Measurements from ENCODE around the gene FBXO7.
A peak's percentile ranks its signal among the peaks of the same experiment; 100 is the strongest.
"Not testable (repeated sequence)": the region's sequence is repeated elsewhere in the genome, so short reads cannot be mapped to it uniquely, and the experiment has no call there.

The FBXO7 gene

GRCh38 chr22:32474635-32475467 is at the start of gene FBXO7:
TSS of gene FBXO7 (plus strand) at chr22:32474811. CDS start at chr22:32475003, 192 bp downstream.
- peak; percentile 89 for DNase-seq

DNA sequence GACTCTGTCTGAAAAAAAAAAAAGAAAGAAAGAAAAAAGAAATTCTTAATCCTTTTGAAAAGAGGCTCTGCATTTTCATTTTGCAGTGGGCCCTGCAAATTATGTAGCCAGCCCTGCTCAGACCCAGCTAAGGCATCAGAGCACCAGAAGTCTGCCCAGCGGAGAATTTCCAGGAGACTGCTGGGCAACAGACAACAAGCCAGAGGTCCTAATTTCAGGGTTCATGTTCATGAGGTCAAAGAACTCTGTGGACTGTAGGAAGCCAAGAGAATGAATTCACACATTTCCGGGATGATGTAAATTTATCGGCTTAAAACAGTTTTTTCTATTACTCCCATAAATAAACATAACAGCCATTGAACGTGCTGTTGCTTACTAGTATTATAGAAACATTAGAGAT is 47.7 kb upstream of the FBXO7 start:
- DNase-seq, result no peak

GRCh38 chr22:32430352-32430751 is 44.3 kb upstream of the FBXO7 start:
- no peak for DNase-seq

GRCh38 chr22:32444068-32444467 is 30.5 kb upstream of the FBXO7 start:
- no peak for DNase-seq

GRCh38 chr22:32446321-32446720 is 28.3 kb upstream of the FBXO7 start:
- no peak for DNase-seq

DNA sequence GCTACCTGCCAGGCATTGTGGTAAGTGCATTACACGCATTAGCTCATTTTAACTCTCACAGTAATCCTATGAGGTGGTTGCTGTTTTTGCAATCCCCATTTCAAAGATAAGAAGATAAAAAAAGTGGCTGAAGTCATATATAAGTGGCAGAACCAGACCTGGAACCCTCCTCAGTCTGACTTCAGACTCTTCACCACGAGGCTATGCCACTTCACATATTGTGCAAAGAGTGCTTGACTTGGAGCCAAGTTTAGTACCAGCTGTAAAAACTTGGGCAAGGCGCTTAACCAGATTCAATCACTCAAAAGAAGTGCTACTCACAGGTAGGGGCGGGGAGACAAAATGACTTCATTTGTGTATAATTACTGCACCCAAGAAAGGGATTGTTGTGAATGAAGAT is 25.6 kb upstream of the FBXO7 start:
- no peak for DNase-seq

DNA sequence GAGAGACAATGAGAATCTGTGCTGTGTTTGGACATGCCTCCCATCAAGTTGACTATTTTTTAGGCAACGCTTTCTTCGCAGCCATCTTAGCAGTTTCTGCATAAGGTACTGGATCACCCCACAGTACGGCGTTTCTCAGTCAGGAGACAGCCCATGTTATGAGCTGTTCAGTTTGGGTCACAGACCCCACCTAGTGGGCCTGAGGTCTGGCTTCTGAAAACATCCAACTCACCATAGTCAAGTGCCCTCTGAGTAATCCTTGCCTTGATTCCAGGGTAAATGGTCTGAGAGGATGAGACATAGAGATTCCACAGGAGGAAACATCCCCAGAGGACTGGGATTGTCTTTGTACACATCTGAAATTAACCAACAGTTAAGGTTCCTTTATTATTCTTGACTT is 17.6 kb upstream of the FBXO7 start:
- no peak for DNase-seq

GRCh38 chr22:32462452-32462851 is 12.2 kb upstream of the FBXO7 start:
- DNase-seq, result no peak

DNA sequence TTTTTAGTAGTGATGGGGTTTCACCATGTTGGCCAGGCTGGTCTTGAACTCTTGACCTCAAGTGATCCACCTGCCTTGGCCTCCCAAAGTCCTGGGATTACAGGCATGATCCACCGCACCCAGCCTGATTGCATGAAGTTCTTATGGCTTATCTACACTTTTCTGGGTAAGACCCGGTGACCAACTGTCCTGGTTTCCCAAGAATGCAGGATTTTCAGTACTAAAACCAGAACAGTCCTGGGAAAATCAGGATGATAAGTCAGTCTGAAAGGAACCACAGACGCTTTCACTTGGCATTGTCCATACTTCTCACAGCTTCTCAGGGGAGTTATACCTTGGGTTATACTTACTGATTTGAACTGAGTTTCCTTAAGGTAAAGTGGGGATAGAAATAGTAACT is 8.9 kb upstream of the FBXO7 start:
- no peak for DNase-seq

GRCh38 chr22:32466496-32466895 is 8.1 kb upstream of the FBXO7 start:
- DNase-seq, result no peak

DNA sequence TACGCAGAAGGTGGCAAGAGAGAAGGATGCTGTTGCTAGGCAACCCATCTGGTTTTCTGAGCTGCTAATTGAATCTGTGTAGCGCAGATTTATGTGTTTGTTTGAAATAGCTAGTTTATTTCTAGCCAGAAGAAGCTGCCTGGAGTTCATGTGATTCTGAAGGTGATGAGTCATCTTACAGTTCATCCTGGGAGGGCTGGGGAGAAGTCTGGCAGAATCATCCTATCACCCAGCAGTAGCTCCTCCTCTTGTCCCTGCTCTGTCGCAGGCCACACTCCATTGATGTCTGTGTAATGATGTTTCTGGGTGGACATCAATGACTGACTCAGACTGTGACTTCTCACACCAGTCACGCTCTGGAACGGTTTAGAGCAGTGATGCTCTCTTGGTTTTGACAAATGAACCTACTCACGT is 4.8 kb upstream of the FBXO7 start:
- DNase-seq, result peak; percentile 8

DNA sequence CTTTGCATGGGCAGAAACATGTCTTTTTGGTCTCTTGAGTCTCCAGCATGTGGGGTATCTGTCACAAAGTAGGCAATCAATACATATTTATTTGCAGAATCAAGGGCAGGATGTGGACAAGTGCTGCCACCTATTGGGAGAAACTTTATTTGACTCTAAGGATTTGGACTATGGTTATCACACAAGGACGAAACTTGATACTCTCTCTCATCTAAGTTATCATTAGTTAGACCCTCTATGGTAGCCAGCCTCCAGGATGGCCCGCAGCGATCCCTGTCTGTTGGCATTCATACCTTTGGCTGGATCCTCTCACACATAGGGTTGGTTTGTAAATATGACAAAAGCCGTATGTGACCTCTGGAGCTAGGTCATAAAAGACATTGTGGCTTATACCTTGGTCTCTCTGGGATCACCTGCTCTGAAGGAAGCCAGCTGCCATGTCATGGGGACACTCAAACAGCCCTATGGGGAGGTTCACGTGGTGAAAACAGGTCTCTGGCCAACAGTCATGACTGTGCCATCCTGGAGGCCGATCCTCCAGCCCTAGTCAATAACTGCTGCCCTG is 1.1 kb upstream of the FBXO7 start:
- DNase-seq, result peak; percentile 70

GRCh38 chr22:32475468-32476010 is 928 bp downstream of the FBXO7 start:
- peak; percentile 57 for DNase-seq

DNA sequence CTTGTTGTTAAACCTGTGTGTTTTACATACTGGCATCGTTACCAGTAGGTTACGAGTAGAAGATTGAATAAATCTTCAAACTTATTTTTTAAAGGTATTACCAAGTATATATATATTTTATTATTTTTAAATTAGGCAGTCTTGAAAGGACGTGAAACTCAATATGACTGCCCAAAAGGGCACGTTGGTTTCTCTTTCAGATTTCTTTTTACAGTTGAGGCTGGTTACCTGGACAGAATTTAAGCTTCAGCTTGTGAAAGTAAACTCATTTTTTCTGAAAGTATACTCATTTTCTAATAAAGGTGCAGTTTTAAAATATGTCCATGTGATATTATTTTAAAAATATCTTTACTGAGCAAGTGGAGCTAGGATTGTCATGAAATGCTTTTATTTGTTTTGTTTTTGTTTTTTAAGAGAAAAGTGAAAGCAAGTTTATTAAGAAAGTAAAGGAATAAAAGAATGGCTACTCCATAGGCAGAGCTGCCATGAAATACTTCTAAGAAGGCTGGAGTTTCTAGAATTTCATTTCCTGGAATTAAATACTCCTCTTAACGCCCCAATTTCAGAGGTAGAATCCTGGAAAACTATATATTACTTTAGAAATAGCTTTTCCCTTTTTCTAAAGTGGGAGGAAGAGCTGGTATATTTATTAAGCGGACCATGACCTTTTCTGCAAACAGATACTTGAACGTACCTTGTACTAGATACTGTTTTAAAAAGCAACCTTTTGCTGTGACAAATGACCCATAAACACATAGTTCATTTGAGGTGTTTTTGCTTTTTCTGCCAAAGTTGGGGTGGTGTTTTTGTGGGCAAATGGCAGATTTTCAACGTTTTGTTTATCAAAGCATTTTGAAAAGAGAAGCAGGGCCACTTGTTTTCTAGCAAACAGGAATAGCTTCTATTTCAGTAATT is 1.9 kb downstream of the FBXO7 start:
- DNase-seq, result no peak

- no peak for DNase-seq
Measured at GRCh38 chr22:32477596-32477995, 3.0 kb downstream of the FBXO7 start.

DNA sequence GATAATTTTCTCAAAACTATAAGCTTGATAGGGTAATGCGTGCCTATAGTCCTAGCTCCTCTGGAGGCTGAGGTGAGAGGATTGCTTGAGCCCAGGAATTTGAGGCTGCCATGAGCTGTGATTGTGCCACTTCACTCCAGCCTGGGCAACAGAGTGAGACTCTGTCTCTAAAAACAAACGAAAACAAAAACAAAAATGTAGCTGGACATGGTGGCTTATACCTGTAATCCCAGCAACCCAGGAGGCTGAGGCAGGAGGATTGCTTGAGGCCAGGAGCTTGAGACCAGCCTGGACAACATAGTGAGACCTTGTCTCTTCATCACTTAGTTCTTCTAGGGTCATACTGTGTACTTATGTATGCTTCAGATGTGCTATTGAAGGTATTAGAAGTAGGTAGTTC is 3.9 kb downstream of the FBXO7 start:
- not testable (repeated sequence) for DNase-seq

DNA sequence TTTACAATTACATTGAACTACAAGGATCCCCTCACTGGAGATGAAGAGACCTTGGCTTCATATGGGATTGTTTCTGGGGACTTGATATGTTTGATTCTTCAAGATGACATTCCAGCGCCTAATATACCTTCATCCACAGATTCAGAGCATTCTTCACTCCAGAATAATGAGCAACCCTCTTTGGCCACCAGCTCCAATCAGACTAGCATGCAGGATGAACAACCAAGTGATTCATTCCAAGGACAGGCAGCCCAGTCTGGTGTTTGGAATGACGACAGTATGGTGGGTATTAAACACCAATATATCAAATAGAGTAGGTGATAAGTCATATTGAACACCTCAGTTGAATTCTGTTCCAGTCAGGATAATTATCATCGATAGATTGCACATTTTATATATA is 4.4 kb downstream of the FBXO7 start:
- no peak for DNase-seq

GRCh38 chr22:32480238-32480637 is 5.6 kb downstream of the FBXO7 start:
- no peak for DNase-seq

- DNase-seq, result no peak
Measured at GRCh38 chr22:32482708-32483107, 8.1 kb downstream of the FBXO7 start.

- DNase-seq, result no peak
Measured at GRCh38 chr22:32486656-32487390, 12.2 kb downstream of the FBXO7 start.

DNA sequence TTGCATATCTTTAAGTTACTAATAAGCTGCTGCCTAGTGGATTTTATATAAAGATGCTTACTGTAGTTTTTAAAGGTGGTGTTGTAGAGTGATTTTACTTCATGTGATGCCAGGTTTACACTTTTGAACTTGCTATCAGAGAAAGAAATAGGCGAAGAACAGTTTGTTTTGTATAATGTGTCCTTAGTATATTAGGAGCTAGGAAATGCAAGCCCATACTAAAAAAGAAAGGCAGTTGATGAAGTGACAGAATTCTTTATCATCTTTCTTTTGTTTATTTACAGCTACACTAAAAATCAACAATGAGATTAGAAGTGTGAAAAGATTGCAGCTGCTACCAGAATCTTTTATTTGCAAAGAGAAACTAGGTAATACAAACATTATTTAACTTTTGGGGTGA is 12.8 kb downstream of the FBXO7 start:
- no peak for DNase-seq

DNA sequence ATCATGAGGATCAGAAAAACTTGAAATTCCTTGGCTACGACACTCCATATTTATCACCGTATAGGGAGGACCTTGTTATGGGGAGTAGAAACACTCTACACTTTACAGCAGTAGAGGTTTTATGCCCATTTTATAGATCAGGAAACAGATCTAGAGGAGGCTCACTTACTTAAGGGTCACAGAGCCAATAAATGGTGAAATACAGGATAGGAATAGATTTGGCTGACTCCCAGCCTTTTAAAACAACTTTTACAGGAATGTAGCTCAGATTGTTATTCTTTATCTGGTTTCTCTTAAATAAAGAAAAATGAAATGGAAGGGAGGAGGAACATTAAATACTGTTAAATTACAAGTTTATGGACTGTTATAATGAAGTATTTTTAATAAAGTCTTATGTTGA is 14.8 kb downstream of the FBXO7 start:
- no peak for DNase-seq

- DNase-seq, result no peak
Measured at GRCh38 chr22:32490279-32490678, 15.7 kb downstream of the FBXO7 start.

Measured in NCI-H1092 treated with DMSO at 0.1 percent for 48 hours (cell line).